ENCODE results near the gene ALS2. TPM values are rescaled to one million over a fixed set of nuclear protein-coding genes. Genes with fewer than 3 reads are reported as not detected.

The ALS2 gene
- total and polyA plus RNA-seq, 3 donors from 2014 or later, result 14.0 to 19.2 (median 17.0) TPM

GRCh38 chr2:201698588-201699226, 82.0 kb downstream of the ALS2 start, which contains the start of gene MPP4:
TSS of gene MPP4 (minus strand) at chr2:201698644. CDS start at chr2:201693954, 4,690 bp downstream.
- Histone ChIP-seq H3K4me1 (no peaks in the 10 kb centered on the region), H3K27me3 (no peaks in the 10 kb centered on the region), H3K9me3 (no peaks in the 10 kb centered on the region), H3K4me3 (no peak within 1 kb of the TSS), H3K36me3 (ENCODE audit: low read depth, missing control alignments) (no peaks in the 10 kb centered on the region), H3K27ac (no peak within 1 kb of the TSS)
- 24 to 38% methylated on average over 3 of the region's 3 CpGs for WGBS, 2 donors
- DNase-seq, result no peak
- TF ChIP-seq CTCF (IDR thresholded peaks at IDR 0.05) (no peak), POLR2A (IDR thresholded peaks at IDR 0.05) (no peak)
- intact Hi-C loops (cut with DNase I; ENCODE audit: low total_unique reads), result no loop called here

GRCh38 chr2:201697899-201698298, 82.8 kb downstream of the ALS2 start:
- H3K4me3 ChIP-seq, result no peak overlapping the region
- no peaks in the 10 kb centered on the region for H3K4me1 ChIP-seq
- no peaks in the 10 kb centered on the region for H3K36me3 ChIP-seq (ENCODE audit: low read depth, missing control alignments)
- WGBS, 2 donors, result 72 to 79% methylated on average over 2 of the region's 2 CpGs
- no peak for DNase-seq
- no peak overlapping the region for H3K27ac ChIP-seq
- TF ChIP-seq POLR2A (IDR thresholded peaks at IDR 0.05) (no peak), CTCF (IDR thresholded peaks at IDR 0.05) (no peak)
- no peaks in the 10 kb centered on the region for H3K27me3 ChIP-seq
- intact Hi-C loops (cut with DNase I; ENCODE audit: low total_unique reads), result no loop called here
- no peaks in the 10 kb centered on the region for H3K9me3 ChIP-seq

- no peaks in the 10 kb centered on the region for H3K27me3 ChIP-seq
- DNase-seq, result no peak
- intact Hi-C loops (cut with DNase I; ENCODE audit: low total_unique reads), result no loop called here
- H3K36me3 ChIP-seq (ENCODE audit: low read depth, missing control alignments), result no peaks in the 10 kb centered on the region
- WGBS, 2 donors, result 56 to 69% methylated on average over 6 of the region's 6 CpGs
- no peak for TF ChIP-seq CTCF (IDR thresholded peaks at IDR 0.05)
- no peak for TF ChIP-seq POLR2A (IDR thresholded peaks at IDR 0.05)
- H3K4me3 ChIP-seq, result no peak overlapping the region
- H3K27ac ChIP-seq, result no peak overlapping the region
- H3K9me3 ChIP-seq, result no peaks in the 10 kb centered on the region
- no peaks in the 10 kb centered on the region for H3K4me1 ChIP-seq
Observed at GRCh38 chr2:201696151-201696659, 84.5 kb downstream of the ALS2 start.

GRCh38 chr2:201685156-201685555, 95.6 kb downstream of the ALS2 start:
- TF ChIP-seq CTCF (IDR thresholded peaks at IDR 0.05) (no peak), POLR2A (IDR thresholded peaks at IDR 0.05) (no peak)
- no peak overlapping the region for H3K27ac ChIP-seq
- intact Hi-C loops (cut with DNase I; ENCODE audit: low total_unique reads), result no loop called here
- H3K9me3 ChIP-seq, result no peaks in the 10 kb centered on the region
- no peaks in the 10 kb centered on the region for H3K4me1 ChIP-seq
- 88 to 95% methylated on average over 3 of the region's 3 CpGs for WGBS, 2 donors
- DNase-seq, result no peak
- H3K4me3 ChIP-seq, result no peak overlapping the region
- no peaks in the 10 kb centered on the region for H3K36me3 ChIP-seq (ENCODE audit: low read depth, missing control alignments)
- H3K27me3 ChIP-seq, result no peaks in the 10 kb centered on the region

- no peak overlapping the region for H3K27ac ChIP-seq
- intact Hi-C loops (cut with DNase I; ENCODE audit: low total_unique reads), result no loop called here
- WGBS, 2 donors, result 50 to 66% methylated on average over 9 of the region's 9 CpGs
- H3K36me3 ChIP-seq (ENCODE audit: low read depth, missing control alignments), result no peaks in the 10 kb centered on the region
- no peaks in the 10 kb centered on the region for H3K27me3 ChIP-seq
- DNase-seq, result no peak
- no peak overlapping the region for H3K4me3 ChIP-seq
- no peaks in the 10 kb centered on the region for H3K9me3 ChIP-seq
- no peaks in the 10 kb centered on the region for H3K4me1 ChIP-seq
- TF ChIP-seq POLR2A (IDR thresholded peaks at IDR 0.05) (no peak), CTCF (IDR thresholded peaks at IDR 0.05) (peak in 1 of 3 experiments; percentile 14)
Observed at GRCh38 chr2:201680743-201681142, 100.0 kb downstream of the ALS2 start.

Measured in testis (tissue), 3 donors.